Uterus (tissue), 2 donors: Measurements from ENCODE around the gene BRAF.

Experiments used
- POLR2A ChIP-seq, 2 donors: fragments of 450-650 bp; IDR thresholded peaks; one replicate each; pipeline ENCODE4 v1.6.1; 2016; ENCODE audit warnings: antibody characterized with exemption in 2 of 2, mild to moderate bottlenecking in 1 of 2, moderate library complexity in 1 of 2
- TF ChIP-seq, protein P1 (sequence below), 4 experiments: fragments of 200-600 bp in 2 of 4; fragments of 450-650 bp in 2 of 4; sonication (generic) in 2 of 4; IDR thresholded peaks; one replicate each; pipeline ENCODE4 v1.5.1; 2016 to 2019; ENCODE audit warnings: antibody characterized with exemption in 4 of 4, mild to moderate bottlenecking in 2 of 4, moderate library complexity in 1 of 4

DNA sequence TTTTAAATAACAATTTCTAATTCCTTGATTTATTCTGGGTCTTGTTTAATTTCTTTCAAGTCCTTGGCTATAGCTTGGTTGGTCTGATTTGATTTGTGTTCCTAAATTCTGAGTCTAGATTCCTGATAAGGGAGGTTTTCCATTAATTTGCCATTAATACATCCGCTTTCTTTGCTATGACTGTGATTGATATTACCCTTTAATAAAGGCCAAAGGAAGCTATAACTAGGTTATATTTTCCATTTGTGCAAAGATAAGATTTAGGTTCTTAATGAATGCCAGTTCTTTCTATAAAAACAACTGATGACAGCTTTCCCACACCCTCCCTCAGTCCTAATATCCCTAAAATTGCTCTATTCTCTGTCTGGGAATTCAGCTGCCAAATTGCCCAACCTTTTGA lies 200.0 kb downstream of the BRAF start:
- TF ChIP-seq, protein P1, sequence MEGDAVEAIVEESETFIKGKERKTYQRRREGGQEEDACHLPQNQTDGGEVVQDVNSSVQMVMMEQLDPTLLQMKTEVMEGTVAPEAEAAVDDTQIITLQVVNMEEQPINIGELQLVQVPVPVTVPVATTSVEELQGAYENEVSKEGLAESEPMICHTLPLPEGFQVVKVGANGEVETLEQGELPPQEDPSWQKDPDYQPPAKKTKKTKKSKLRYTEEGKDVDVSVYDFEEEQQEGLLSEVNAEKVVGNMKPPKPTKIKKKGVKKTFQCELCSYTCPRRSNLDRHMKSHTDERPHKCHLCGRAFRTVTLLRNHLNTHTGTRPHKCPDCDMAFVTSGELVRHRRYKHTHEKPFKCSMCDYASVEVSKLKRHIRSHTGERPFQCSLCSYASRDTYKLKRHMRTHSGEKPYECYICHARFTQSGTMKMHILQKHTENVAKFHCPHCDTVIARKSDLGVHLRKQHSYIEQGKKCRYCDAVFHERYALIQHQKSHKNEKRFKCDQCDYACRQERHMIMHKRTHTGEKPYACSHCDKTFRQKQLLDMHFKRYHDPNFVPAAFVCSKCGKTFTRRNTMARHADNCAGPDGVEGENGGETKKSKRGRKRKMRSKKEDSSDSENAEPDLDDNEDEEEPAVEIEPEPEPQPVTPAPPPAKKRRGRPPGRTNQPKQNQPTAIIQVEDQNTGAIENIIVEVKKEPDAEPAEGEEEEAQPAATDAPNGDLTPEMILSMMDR (IDR thresholded peaks at IDR 0.05) = no peak
- no peak for TF ChIP-seq POLR2A (IDR thresholded peaks at IDR 0.05)
